ENCODE measurements around the gene IL4I1. TPM values are rescaled to one million over a fixed set of nuclear protein-coding genes. Genes with fewer than 3 reads are reported as not detected.
A peak's percentile ranks its signal among the peaks of the same experiment; 100 is the strongest.

Gene IL4I1
- total and polyA plus RNA-seq, 11 donors, result 0.27 to 21.6 (median 0.44) TPM; not detected in 4

DNA sequence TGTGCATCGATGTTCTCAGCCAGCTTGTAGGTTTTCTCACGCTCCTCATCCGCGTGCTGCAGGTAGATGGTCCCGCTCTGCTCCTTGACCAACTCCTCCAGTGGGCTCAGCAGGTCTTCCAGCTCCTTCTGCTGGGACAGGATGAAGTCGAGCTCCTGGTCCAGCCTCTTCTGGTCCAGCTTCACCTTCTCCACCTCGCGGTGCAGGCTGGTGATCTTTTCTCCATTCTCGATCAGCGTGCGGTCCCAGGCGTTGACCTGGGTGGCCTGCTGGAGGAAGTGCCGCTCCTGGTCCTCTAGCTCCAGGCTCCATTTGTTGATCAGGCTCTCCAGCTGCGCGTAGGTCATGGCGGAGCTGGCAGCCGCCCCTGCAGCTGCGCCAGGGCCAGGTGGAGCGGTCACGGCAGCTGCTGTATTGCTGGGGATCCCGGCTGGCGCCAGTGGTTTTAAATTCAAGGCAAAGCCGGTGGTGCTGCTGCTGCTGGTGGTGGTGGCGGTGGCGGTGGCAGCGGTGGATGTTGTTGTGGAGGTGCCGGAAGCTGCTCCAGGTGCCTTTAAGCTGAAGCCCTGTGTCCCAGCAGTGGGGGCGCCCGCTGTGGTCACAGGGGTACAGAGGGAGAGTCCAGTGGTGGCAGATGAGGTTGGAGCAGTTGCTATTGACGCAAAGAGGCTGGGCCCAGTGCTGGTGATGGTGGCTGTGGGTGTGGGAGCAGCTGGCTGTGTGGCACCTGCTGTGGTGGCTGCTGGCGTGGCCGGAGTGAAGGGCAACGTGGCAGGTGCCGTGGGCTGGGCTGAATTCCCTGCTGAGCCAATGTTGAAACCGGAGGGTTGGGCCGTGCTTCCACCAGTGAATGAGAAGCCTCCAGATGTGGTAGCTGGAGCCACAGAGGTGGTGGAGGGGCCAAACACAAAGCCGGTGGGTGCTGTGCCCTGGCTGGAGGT lies 12.1 kb upstream of the IL4I1 start:
- Histone ChIP-seq H3K27ac (no peak overlapping the region), H3K27me3 (no peaks in the 10 kb centered on the region), H3K4me1 (peaks cover 0 to 52% (median 4%) of the 10 kb centered on the region in 12 donors), H3K4me3 (no peak overlapping the region), H3K36me3 (peaks cover 0 to 59% (median 39%) of the 10 kb centered on the region in 9 donors), H3K9me3 (no peaks in the 10 kb centered on the region)
- DNase-seq (peak in 1 of 5 donors; percentile 51), ATAC-seq (no peak)
- intact Hi-C loops (cut with DNase I), result no loop called here
- 96 to 98% (median 97%) methylated on average over 35 to 37 of the region's 37 CpGs for WGBS, 4 donors
- TF ChIP-seq, protein P1, sequence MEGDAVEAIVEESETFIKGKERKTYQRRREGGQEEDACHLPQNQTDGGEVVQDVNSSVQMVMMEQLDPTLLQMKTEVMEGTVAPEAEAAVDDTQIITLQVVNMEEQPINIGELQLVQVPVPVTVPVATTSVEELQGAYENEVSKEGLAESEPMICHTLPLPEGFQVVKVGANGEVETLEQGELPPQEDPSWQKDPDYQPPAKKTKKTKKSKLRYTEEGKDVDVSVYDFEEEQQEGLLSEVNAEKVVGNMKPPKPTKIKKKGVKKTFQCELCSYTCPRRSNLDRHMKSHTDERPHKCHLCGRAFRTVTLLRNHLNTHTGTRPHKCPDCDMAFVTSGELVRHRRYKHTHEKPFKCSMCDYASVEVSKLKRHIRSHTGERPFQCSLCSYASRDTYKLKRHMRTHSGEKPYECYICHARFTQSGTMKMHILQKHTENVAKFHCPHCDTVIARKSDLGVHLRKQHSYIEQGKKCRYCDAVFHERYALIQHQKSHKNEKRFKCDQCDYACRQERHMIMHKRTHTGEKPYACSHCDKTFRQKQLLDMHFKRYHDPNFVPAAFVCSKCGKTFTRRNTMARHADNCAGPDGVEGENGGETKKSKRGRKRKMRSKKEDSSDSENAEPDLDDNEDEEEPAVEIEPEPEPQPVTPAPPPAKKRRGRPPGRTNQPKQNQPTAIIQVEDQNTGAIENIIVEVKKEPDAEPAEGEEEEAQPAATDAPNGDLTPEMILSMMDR (IDR thresholded peaks at IDR 0.05), result no peak

DNA sequence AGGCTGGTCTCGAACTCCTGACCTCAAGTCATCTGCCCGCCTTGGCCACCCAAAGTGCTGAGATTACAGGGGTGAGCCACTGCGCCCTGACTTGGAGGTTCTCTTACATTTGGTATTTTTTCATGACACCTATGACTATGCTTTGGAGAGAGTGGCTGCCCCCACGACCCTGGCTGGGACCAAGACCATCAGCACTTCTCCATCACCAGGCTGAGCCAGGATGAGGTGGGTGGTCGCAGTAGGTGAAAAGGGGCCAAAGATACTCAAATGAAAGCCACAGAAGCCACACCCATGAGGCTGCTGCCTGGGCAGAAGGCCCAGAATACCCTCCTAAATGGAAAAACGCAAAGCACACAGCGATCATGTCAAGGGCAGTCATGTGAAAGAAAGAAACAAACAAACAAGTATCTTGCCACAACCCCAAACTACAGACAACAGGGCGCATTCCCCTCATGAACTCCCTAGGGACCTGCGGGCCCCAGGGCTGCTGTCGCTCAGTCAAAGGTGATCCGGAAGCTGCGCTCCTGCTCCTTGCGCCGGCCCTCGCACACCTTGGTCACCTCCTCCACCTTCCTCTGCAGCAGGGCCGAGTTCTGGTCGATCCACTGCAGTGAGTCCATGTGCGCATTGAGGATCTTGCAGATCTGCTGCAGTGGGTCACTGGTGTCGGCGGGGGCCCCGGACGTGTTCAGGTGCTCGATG lies 11.2 kb upstream of the IL4I1 start:
- no peaks in the 10 kb centered on the region for H3K27me3 ChIP-seq
- no peaks in the 10 kb centered on the region for H3K9me3 ChIP-seq
- no peak overlapping the region for H3K27ac ChIP-seq
- 92 to 97% (median 94%) methylated on average over 23 of the region's 23 CpGs for WGBS, 4 donors
- DNase-seq (peak in 1 of 5 donors; percentile 57), ATAC-seq (no peak)
- H3K36me3 ChIP-seq, result peaks cover 0 to 50% (median 31%) of the 10 kb centered on the region in 9 donors
- TF ChIP-seq POLR2A (IDR thresholded peaks at IDR 0.05), result no peak
- intact Hi-C loops (cut with DNase I), result no loop called here
- H3K4me1 ChIP-seq, result peaks cover 0 to 51% (median 4%) of the 10 kb centered on the region in 12 donors
- H3K4me3 ChIP-seq, result no peak overlapping the region

DNA sequence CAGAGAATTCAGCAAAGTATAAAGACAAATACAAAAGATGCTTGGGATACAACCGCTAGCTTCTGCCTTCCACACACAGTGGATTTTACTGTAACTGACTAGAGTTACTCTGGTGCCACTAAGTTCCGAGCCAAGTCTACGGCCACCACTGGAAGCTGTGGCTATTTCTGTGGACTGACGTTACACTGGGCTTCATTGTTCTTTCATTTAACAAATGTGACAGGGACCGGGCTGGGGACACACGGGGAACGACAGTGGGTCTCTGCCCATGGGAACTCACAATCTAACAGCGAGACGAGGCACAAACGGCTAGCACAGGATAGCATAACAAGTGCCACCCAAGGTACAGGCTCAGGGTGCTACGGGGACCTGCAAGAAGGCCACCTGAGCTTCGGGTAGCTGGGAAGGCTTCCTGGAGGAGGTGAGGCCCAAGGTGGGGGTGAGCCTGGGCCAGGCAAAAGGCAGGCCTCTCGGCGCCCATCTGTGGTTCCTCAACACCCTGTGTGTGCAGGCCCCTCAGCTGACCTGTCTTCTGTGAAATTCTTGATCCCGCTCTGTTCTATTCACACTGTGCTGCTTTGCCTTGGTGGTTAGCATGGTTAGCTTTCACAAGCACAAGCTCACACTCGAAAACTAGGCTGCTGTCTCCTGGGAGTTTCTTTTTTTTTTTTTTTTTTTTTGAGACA lies 10.3 kb upstream of the IL4I1 start:
- DNase-seq (no peak), ATAC-seq (no peak)
- 83 to 92% (median 88%) methylated on average over 16 of the region's 16 CpGs for WGBS, 4 donors
- H3K9me3 ChIP-seq, result no peaks in the 10 kb centered on the region
- no peaks in the 10 kb centered on the region for H3K27me3 ChIP-seq
- no peak overlapping the region for H3K27ac ChIP-seq
- H3K4me3 ChIP-seq, result no peak overlapping the region
- peaks cover 0 to 43% (median 4%) of the 10 kb centered on the region in 12 donors for H3K4me1 ChIP-seq
- intact Hi-C loops (cut with DNase I), result no loop called here
- peaks cover 0 to 43% (median 25%) of the 10 kb centered on the region in 9 donors for H3K36me3 ChIP-seq
- TF ChIP-seq POLR2A (IDR thresholded peaks at IDR 0.05), result no peak
- TF ChIP-seq, protein P1 (IDR thresholded peaks at IDR 0.05), result no peak

DNA sequence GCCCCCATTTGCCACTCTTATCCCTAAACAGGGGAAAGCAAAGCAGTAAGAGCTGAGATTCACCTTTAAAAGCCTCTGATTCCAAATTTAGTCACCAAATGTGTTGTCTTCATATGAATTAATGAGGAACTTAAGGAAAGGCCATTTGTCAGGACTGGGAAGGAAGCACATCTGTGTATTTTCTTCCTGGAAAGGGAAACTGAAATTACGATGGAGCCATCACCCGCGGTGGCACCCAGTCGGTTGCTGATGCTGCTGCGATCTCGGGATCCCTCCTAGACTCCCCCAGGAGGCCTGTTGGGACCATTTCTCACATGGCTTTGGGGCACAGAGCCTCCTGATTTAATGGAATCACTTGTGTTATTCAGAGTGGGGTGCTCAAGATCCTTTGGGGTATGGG lies 7.4 kb upstream of the IL4I1 start:
- intact Hi-C loops (cut with DNase I), result no loop called here
- Histone ChIP-seq H3K36me3 (peaks cover 0 to 32% (median 21%) of the 10 kb centered on the region in 9 donors), H3K9me3 (no peaks in the 10 kb centered on the region), H3K27ac (peak overlapping the region in 1 of 12 donors; percentile 72), H3K4me1 (peaks cover 0 to 20% (median 0%) of the 10 kb centered on the region in 12 donors), H3K4me3 (no peak overlapping the region), H3K27me3 (no peaks in the 10 kb centered on the region)
- TF ChIP-seq POLR2A (IDR thresholded peaks at IDR 0.05), result no peak
- TF ChIP-seq, protein P1 (IDR thresholded peaks at IDR 0.05), result no peak
- 49 to 56% (median 56%) methylated on average over 6 of the region's 6 CpGs for WGBS, 4 donors
- no peak for ATAC-seq
- no peak for DNase-seq
